ENCODE measurements around the gene SMAD7. TPM values are rescaled to one million over a fixed set of nuclear protein-coding genes. Genes with fewer than 3 reads are reported as not detected.

The SMAD7 gene
- total RNA-seq, 1 donor from 2014 or later: 77.6 TPM

DNA sequence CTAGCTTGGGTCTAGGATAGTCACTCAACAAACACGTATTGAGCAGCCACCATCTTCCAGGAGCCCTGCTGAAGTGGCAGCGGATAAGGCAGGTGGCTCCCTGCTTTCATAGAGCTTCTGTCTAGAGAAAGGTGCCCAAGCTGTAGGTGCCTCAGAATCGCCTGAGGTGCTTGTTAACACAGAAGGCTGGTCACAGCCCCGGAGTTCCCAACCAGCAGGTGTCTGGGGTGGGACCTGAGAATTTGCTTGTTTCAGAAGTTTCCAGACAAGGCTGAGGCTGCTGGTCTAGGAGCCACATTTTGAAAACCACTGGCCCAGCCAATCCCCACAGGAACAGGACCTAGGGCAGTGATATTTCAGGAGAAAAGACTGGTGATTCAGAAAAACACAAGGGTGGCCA lies 45.3 kb upstream of the SMAD7 start:
- H3K36me3 Mint-ChIP-seq: no peaks in the 10 kb centered on the region
- H3K27me3 Mint-ChIP-seq (ENCODE audit: low read depth): no peaks in the 10 kb centered on the region
- TF ChIP-seq, protein P1, sequence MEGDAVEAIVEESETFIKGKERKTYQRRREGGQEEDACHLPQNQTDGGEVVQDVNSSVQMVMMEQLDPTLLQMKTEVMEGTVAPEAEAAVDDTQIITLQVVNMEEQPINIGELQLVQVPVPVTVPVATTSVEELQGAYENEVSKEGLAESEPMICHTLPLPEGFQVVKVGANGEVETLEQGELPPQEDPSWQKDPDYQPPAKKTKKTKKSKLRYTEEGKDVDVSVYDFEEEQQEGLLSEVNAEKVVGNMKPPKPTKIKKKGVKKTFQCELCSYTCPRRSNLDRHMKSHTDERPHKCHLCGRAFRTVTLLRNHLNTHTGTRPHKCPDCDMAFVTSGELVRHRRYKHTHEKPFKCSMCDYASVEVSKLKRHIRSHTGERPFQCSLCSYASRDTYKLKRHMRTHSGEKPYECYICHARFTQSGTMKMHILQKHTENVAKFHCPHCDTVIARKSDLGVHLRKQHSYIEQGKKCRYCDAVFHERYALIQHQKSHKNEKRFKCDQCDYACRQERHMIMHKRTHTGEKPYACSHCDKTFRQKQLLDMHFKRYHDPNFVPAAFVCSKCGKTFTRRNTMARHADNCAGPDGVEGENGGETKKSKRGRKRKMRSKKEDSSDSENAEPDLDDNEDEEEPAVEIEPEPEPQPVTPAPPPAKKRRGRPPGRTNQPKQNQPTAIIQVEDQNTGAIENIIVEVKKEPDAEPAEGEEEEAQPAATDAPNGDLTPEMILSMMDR (IDR thresholded peaks at IDR 0.05; ENCODE audit: unreplicated experiment): no peak
- no peak overlapping the region for H3K27ac Mint-ChIP-seq
- H3K4me3 Mint-ChIP-seq: no peak overlapping the region
- no peak for DNase-seq (ENCODE audit: low spot score in 2 of 2, unreplicated experiment in 2 of 2)
- no peaks in the 10 kb centered on the region for H3K9me3 Mint-ChIP-seq
- H3K4me1 Mint-ChIP-seq: peaks cover 59% of the 10 kb centered on the region

DNA sequence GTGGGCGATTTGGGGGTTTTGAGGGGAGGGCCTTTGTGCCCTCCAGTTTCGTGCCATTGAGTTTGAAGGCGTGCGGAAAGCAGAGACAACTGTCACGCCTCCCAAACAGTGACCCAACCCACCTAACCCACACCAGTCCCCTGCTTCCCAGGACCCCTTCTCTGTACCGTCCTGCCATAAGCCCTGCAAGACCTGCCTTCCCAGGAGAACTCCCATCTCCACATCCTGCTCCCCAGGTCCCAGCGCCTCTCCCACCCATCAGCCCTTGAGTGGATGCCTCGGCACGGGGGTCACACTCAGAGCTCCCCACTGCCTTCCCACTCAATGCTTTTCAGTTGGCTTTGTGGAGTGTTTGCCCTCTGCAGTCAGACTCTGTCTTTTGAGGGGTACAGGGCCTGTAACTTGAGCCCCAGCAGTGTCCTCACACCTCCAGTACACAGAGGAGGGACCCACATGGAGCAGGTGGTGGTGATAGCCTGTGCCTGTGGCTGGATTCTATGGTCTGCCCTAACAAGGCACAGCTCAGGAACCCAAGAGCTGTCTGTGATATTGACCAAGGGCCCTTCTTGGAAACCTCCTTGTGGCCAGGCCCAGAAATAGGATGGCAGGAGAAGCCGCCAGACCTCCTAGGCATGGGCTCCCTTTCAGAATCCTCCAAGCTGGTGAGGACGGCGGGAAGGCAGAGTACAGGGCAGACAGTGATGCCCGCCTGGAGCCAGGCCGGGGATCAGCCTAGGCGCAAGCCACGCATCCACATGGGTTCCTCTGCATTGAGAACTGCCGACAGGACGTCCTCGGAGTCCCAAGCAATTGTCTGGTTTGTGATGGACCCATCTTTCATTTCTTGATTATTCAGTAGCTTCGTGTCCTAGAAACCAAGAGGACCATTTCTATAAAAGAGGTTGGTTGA lies 44.4 kb upstream of the SMAD7 start:
- Mint-ChIP-seq H3K36me3 (no peaks in the 10 kb centered on the region), H3K27me3 (ENCODE audit: low read depth) (no peaks in the 10 kb centered on the region), H3K4me1 (peaks cover 68% of the 10 kb centered on the region), H3K9me3 (no peaks in the 10 kb centered on the region), H3K27ac (no peak overlapping the region), H3K4me3 (no peak overlapping the region)
- DNase-seq (ENCODE audit: low spot score in 2 of 2, unreplicated experiment in 2 of 2): no peak
- TF ChIP-seq, protein P1 (IDR thresholded peaks at IDR 0.05; ENCODE audit: unreplicated experiment): no peak

DNA sequence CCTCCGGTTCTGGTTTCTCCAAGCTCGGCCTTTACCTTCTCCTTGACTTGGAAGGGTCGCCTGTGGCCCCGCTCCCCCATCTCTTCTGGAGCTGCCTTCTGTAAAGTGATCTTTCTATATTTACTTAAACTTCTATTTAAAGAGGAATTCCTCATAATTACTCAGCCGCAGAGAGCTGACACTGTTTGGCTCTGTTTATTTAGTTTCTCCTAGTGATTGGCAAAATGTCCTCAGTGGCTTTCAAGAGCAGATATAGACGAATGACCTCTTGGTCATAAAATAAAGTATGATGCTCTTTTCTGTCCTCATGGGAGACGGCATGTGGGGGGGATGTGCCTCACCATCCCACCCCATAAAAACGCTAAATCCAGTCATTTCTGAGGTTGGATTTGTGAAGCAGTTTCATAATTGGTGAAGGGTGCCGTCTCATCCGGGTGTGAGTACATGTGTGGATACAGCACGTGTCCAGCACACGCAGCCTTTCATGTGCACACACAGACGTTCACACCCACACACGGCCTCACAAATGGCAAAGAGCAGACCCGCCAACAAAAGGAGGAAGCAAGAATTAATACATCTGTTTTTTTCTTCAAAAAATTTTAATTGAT lies 43.4 kb upstream of the SMAD7 start:
- Mint-ChIP-seq H3K9me3 (no peaks in the 10 kb centered on the region), H3K27me3 (ENCODE audit: low read depth) (no peaks in the 10 kb centered on the region), H3K4me3 (no peak overlapping the region), H3K27ac (peak overlapping the region; percentile 91), H3K36me3 (no peaks in the 10 kb centered on the region), H3K4me1 (peaks cover 75% of the 10 kb centered on the region)
- TF ChIP-seq, protein P1 (IDR thresholded peaks at IDR 0.05; ENCODE audit: unreplicated experiment): no peak
- no peak for DNase-seq (ENCODE audit: low spot score in 2 of 2, unreplicated experiment in 2 of 2)

DNA sequence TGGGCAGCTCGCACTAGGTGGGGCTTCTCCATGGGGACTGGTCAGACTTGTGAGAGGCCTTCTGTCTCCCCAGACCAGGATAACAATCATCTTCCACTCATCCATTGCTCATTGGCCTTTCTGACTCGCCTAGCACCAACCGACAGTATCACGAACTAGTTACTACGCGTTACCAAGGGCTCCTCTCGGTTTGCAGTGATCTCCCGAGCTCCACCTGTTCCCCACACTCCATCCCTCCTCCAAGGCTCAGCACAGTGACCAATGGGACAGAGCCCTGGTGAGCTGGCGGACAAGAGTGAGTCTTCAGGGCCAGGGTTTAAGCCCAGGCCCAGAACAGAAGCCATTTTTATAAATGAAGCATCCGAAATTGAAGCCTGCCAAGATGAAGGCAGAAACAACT lies 42.8 kb upstream of the SMAD7 start:
- Mint-ChIP-seq H3K4me3 (no peak overlapping the region), H3K27me3 (ENCODE audit: low read depth) (no peaks in the 10 kb centered on the region), H3K9me3 (no peaks in the 10 kb centered on the region), H3K4me1 (peaks cover 73% of the 10 kb centered on the region), H3K36me3 (no peaks in the 10 kb centered on the region), H3K27ac (peak overlapping the region; percentile 62)
- DNase-seq (ENCODE audit: low spot score in 2 of 2, unreplicated experiment in 2 of 2): no peak
- TF ChIP-seq, protein P1 (IDR thresholded peaks at IDR 0.05; ENCODE audit: unreplicated experiment): no peak

DNA sequence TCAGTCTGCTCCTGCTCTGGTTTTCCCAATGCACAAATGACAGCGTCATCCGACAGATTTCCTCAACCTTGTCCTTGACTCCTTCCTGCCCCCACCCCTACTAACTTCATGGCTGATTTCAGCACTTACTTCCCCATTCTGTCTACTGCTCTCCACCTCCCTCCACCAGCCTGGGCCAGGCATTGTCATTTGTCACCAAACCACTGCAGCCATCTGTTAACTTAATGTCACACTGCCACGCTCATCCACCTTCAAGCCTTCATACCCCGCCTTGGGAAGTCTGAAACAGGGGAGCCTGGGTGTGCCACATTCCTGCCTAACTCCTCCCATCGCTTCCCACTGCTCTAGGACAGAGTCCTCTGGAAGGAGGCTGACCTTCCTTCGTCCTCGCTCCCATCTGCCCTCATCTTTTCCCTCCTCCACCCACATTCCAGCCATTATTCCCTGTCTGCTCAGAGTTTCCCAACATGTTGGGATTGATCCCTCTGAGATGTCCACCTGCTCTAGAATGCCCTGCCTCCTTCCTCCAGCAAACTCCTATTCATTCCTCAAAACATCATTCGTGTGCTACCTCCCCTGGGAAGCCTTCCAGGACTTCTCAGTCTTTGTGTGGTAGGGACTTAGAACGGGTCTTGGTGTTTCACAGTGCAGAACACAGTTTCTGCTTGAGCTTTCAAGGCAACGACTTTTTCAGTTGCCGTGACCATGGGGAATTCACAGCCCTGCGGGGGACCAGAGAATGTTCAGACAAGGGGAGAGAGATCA lies 42.2 kb upstream of the SMAD7 start:
- TF ChIP-seq, protein P1 (IDR thresholded peaks at IDR 0.05; ENCODE audit: unreplicated experiment): no peak
- H3K4me1 Mint-ChIP-seq: peaks cover 67% of the 10 kb centered on the region
- H3K4me3 Mint-ChIP-seq: no peak overlapping the region

More for the DNA sequence above, 42.2 kb upstream of the SMAD7 start:
- Mint-ChIP-seq H3K9me3 (no peaks in the 10 kb centered on the region), H3K36me3 (no peaks in the 10 kb centered on the region), H3K27me3 (ENCODE audit: low read depth) (no peaks in the 10 kb centered on the region), H3K27ac (peak overlapping the region; percentile 35)
- no peak for DNase-seq (ENCODE audit: low spot score in 2 of 2, unreplicated experiment in 2 of 2)

Data from mesothelial cell of epicardium (in vitro differentiated cells).